ENCODE measurements around the gene RANBP9.

Gene RANBP9

DNA sequence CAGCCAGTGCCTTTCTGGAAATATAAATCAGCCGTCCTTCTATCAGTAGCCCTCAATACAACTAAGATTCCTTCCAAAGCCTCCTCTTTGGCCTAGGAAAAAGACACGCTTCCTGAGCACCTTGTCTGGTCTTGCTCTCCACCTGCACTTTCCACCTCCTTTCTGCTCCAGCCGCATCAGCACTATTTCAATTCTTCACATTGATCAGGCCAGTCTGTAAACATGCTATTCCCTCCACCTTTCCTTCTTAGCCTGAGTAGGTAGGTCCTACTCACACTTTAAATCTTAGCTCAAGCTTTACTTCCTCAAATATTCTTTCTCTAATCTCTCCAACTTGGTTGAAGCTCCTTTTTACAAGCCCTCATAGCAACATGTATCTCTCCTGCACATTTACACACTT is 11.4 kb downstream of the RANBP9 start:
- DNase-seq: no peak
- TF ChIP-seq, protein P1, sequence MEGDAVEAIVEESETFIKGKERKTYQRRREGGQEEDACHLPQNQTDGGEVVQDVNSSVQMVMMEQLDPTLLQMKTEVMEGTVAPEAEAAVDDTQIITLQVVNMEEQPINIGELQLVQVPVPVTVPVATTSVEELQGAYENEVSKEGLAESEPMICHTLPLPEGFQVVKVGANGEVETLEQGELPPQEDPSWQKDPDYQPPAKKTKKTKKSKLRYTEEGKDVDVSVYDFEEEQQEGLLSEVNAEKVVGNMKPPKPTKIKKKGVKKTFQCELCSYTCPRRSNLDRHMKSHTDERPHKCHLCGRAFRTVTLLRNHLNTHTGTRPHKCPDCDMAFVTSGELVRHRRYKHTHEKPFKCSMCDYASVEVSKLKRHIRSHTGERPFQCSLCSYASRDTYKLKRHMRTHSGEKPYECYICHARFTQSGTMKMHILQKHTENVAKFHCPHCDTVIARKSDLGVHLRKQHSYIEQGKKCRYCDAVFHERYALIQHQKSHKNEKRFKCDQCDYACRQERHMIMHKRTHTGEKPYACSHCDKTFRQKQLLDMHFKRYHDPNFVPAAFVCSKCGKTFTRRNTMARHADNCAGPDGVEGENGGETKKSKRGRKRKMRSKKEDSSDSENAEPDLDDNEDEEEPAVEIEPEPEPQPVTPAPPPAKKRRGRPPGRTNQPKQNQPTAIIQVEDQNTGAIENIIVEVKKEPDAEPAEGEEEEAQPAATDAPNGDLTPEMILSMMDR (IDR thresholded peaks at IDR 0.05): no peak
- H3K36me3 ChIP-seq: no peaks in the 10 kb centered on the region
- H3K4me3 ChIP-seq: no peak overlapping the region
- intact Hi-C loops (cut with DNase I; ENCODE audit: low total_unique reads): loop anchor here (10.0 kb wide), 1 partner anchor 75 kb away; no protein-coding TSS in a partner anchor
- no peak overlapping the region for H3K27ac ChIP-seq
- H3K27me3 ChIP-seq: no peaks in the 10 kb centered on the region
- H3K4me1 ChIP-seq: peaks cover 0 to 69% (median 23%) of the 10 kb centered on the region in 4 donors
- no peaks in the 10 kb centered on the region for H3K9me3 ChIP-seq

DNA sequence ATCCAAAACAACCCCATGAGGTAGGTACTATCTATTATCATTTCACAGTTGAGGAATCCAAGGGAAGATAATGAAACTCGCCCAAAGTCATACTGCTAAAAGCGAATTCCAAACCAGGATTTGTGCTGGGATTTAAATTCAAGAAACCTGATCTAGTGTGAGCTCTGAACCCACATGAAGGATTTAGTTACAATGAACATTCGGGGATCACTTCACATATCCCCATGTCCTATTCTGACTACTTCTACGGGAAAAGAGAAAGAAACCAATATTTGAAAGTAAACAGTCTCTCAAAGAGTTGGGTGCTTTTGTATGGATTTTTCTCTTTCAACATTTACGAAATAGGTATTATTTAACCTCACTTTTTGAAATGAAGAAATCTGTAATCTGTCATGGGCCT is 12.9 kb downstream of the RANBP9 start:
- no peak overlapping the region for H3K27ac ChIP-seq
- no peak for DNase-seq

DNA sequence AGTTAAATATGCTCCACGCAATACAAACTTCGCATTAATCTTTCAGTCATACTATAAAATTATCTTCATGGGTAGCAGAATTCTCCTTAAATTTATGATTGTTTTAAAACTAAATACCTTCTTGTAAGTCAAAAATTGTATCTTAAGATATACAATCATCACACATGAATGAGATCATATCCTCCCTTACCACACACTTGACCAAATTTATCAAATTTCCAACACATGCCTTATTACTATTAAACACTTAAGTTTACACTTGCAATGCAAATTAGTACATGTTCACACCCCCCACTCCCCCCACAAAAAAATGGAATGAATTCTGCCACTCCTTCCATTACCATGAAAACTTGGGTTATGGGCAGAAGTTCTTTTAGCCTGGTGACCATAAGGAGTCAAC is 13.8 kb downstream of the RANBP9 start:
- DNase-seq: no peak
- Histone ChIP-seq H3K27me3 (no peaks in the 10 kb centered on the region), H3K27ac (no peak overlapping the region), H3K9me3 (no peaks in the 10 kb centered on the region), H3K4me1 (peaks cover 0 to 73% (median 17%) of the 10 kb centered on the region in 4 donors), H3K36me3 (peaks cover 0 to 6% (median 0%) of the 10 kb centered on the region in 3 donors), H3K4me3 (no peak overlapping the region)
- TF ChIP-seq, protein P1 (IDR thresholded peaks at IDR 0.05): no peak
- intact Hi-C loops (cut with DNase I; ENCODE audit: low total_unique reads): no loop called here

More for the DNA sequence above, 12.9 kb downstream of the RANBP9 start:
- no peaks in the 10 kb centered on the region for H3K27me3 ChIP-seq
- TF ChIP-seq, protein P1 (IDR thresholded peaks at IDR 0.05): no peak
- peaks cover 0 to 73% (median 22%) of the 10 kb centered on the region in 4 donors for H3K4me1 ChIP-seq
- H3K36me3 ChIP-seq: peaks cover 0 to 3% (median 0%) of the 10 kb centered on the region in 3 donors
- intact Hi-C loops (cut with DNase I; ENCODE audit: low total_unique reads): no loop called here
- no peak overlapping the region for H3K4me3 ChIP-seq
- no peaks in the 10 kb centered on the region for H3K9me3 ChIP-seq

DNA sequence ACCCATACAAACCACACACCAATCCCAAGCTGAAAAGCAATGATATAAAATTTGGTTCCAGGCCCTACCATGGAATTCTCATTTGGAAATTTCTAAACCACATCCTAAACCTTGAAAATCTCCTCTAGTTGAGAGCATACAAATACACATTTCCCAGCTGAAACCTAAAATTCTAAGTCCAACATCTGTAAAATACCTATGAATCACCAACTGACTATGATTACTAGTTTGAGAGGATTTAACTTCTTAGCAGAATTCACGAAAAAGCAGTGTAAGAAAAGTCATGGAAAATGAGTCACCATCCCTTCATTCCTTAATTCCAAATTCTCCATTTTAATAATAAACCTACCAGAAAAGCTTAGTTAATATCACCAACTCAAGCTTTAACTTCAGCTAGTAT is 15.4 kb downstream of the RANBP9 start:
- DNase-seq: no peak
- intact Hi-C loops (cut with DNase I; ENCODE audit: low total_unique reads): no loop called here
- Histone ChIP-seq H3K27ac (peak overlapping the region in 1 of 2 donors; percentile 26), H3K36me3 (peaks cover 0 to 6% (median 0%) of the 10 kb centered on the region in 3 donors), H3K4me1 (peaks cover 0 to 76% (median 15%) of the 10 kb centered on the region in 4 donors), H3K9me3 (no peaks in the 10 kb centered on the region), H3K4me3 (no peak overlapping the region), H3K27me3 (no peaks in the 10 kb centered on the region)
- TF ChIP-seq, protein P1 (IDR thresholded peaks at IDR 0.05): no peak

DNA sequence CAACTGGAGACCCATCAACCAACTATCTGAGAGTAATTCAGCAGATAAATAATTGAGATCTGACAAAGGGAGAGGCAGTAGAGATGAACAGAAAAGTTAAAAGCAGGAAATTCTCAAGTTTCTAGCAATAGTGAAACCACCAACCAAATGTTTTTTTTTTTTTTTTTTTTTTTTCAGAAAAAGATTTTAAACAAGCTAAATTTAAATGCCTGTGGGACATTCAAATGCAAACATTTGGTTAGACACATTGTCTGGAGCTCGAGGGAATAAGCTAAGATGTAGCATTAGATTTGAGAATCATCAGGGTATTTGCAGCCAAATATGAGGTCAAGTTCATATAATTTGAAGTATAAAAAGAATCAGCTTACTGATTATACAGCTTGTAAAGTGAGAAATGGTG is 16.4 kb downstream of the RANBP9 start:
- peaks cover 0 to 6% (median 0%) of the 10 kb centered on the region in 3 donors for H3K36me3 ChIP-seq
- no peak overlapping the region for H3K4me3 ChIP-seq
- no peaks in the 10 kb centered on the region for H3K9me3 ChIP-seq
- H3K27me3 ChIP-seq: no peaks in the 10 kb centered on the region
- TF ChIP-seq, protein P1 (IDR thresholded peaks at IDR 0.05): no peak
- no peak for DNase-seq
- intact Hi-C loops (cut with DNase I; ENCODE audit: low total_unique reads): no loop called here
- H3K27ac ChIP-seq: peak overlapping the region in 1 of 2 donors; percentile 26
- peaks cover 0 to 72% (median 15%) of the 10 kb centered on the region in 4 donors for H3K4me1 ChIP-seq

DNA sequence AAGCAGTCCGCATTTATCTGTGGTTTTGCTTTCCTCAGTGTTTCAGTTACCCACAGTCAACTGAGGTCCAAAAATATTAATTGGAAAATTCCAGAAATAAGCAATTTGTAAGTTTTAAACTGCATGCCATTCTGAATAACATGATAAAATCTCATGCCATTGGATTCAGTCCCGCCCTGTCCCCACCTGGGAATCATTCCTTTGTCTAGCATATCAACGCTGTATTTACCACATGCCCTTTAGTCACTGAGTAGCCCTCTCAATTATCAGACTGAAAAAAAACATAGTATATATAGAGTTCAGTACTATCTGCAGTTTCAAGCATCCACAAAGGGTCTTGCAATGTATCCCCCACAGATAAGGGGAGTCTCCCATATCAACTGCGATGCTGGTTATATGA is 17.1 kb downstream of the RANBP9 start:
- no peak for DNase-seq
- intact Hi-C loops (cut with DNase I; ENCODE audit: low total_unique reads): no loop called here
- Histone ChIP-seq H3K9me3 (no peaks in the 10 kb centered on the region), H3K27ac (no peak overlapping the region), H3K27me3 (no peaks in the 10 kb centered on the region), H3K36me3 (peaks cover 0 to 6% (median 0%) of the 10 kb centered on the region in 3 donors), H3K4me1 (peaks cover 0 to 76% (median 15%) of the 10 kb centered on the region in 4 donors), H3K4me3 (no peak overlapping the region)
- TF ChIP-seq, protein P1 (IDR thresholded peaks at IDR 0.05): no peak
